ENCODE data around the gene NEU3. TPM values are rescaled to one million over a fixed set of nuclear protein-coding genes. Genes with fewer than 3 reads are reported as not detected.
"Not testable (repeated sequence)": the region's sequence is repeated elsewhere in the genome, so short reads cannot be mapped to it uniquely, and the experiment has no call there.

NEU3 gene
- total RNA-seq, 1 experiment from 2014 or later, result 9.9 TPM

GRCh38 chr11:75041263-75041662 lies 52.5 kb downstream of the NEU3 start:
- POLR2A ChIA-PET (ENCODE audit: unreplicated experiment), result no interaction called here
- H3K27me3 ChIP-seq (ENCODE audit: insufficient read depth, low read depth), result no peaks in the 10 kb centered on the region
- DNase-seq, result no peak
- H3K9me2 ChIP-seq (ENCODE audit: insufficient read depth), result no peaks in the 10 kb centered on the region
- H3K79me2 ChIP-seq (ENCODE audit: low read depth), result no peaks in the 10 kb centered on the region
- no peaks in the 10 kb centered on the region for H3K36me3 ChIP-seq (ENCODE audit: low read depth)
- H3K27ac ChIP-seq, result no peak overlapping the region
- H3K9me3 ChIP-seq (ENCODE audit: insufficient read depth, low read depth), result no peaks in the 10 kb centered on the region
- intact Hi-C loops (cut with micrococcal nuclease; ENCODE audit: unreplicated experiment), result no loop called here
- H3K4me3 ChIP-seq, result no peak overlapping the region
- TF ChIP-seq EZH2 (IDR thresholded peaks at IDR 0.05; ENCODE audit: low read depth), result no peak
- TF ChIP-seq CTCF (conservative IDR thresholded peaks at IDR 0.05), result no peak
- no TSS peak for BruUV-seq (replicated peaks)
- no peak overlapping the region for H2AFZ ChIP-seq
- H3K4me2 ChIP-seq, result no peak overlapping the region
- no peaks in the 10 kb centered on the region for H3F3A ChIP-seq (ENCODE audit: insufficient read depth, low read depth)
- CTCF ChIA-PET, result interaction anchor here (0.7 kb wide), 1 partner anchor 13 kb away, joined by 3 read pairs; no protein-coding TSS in a partner anchor
- 0 out of 2 replicates have a peak, but pooled peaks cover 3% of the 10 kb centered on the region for H4K20me1 ChIP-seq (ENCODE audit: insufficient read depth)
- 0 out of 2 replicates have a peak, but pooled peaks cover under 1% of the 10 kb centered on the region for H3K4me1 ChIP-seq (replicated peaks; ENCODE audit: insufficient read depth)

GRCh38 chr11:75041821-75042220 lies 53.1 kb downstream of the NEU3 start:
- H2AFZ ChIP-seq; H3F3A ChIP-seq (ENCODE audit: insufficient read depth, low read depth); intact Hi-C loops (cut with micrococcal nuclease; ENCODE audit: unreplicated experiment); H3K4me1 ChIP-seq (replicated peaks; ENCODE audit: insufficient read depth); H4K20me1 ChIP-seq (ENCODE audit: insufficient read depth); H3K9me3 ChIP-seq (ENCODE audit: insufficient read depth, low read depth); H3K4me2 ChIP-seq; H3K27me3 ChIP-seq (ENCODE audit: insufficient read depth, low read depth); H3K36me3 ChIP-seq (ENCODE audit: low read depth); H3K79me2 ChIP-seq (ENCODE audit: low read depth); H3K9me2 ChIP-seq (ENCODE audit: insufficient read depth); DNase-seq; H3K27ac ChIP-seq; H3K4me3 ChIP-seq; BruUV-seq (replicated peaks); POLR2A ChIA-PET (ENCODE audit: unreplicated experiment): not testable (repeated sequence)
- CTCF ChIA-PET, result interaction anchor here (0.7 kb wide), 1 partner anchor 12 kb away, joined by 3 read pairs; no protein-coding TSS in a partner anchor

GRCh38 chr11:75044381-75045170 lies 55.8 kb downstream of the NEU3 start:
- H3K4me2 ChIP-seq; H3K27me3 ChIP-seq (ENCODE audit: insufficient read depth, low read depth); H3K9me3 ChIP-seq (ENCODE audit: insufficient read depth, low read depth); H3K27ac ChIP-seq; H3K4me3 ChIP-seq; H3K36me3 ChIP-seq (ENCODE audit: low read depth); H4K20me1 ChIP-seq (ENCODE audit: insufficient read depth); BruUV-seq (replicated peaks); H2AFZ ChIP-seq; H3K9me2 ChIP-seq (ENCODE audit: insufficient read depth); POLR2A ChIA-PET (ENCODE audit: unreplicated experiment); H3K79me2 ChIP-seq (ENCODE audit: low read depth); H3K4me1 ChIP-seq (replicated peaks; ENCODE audit: insufficient read depth); CTCF ChIA-PET; H3F3A ChIP-seq (ENCODE audit: insufficient read depth, low read depth); intact Hi-C loops (cut with micrococcal nuclease; ENCODE audit: unreplicated experiment): not testable (repeated sequence)
- peak in 1 of 2 experiments; percentile 32 for DNase-seq

GRCh38 chr11:75046668-75047067 lies 57.9 kb downstream of the NEU3 start:
- H3F3A ChIP-seq (ENCODE audit: insufficient read depth, low read depth); H3K9me2 ChIP-seq (ENCODE audit: insufficient read depth); H3K4me1 ChIP-seq (replicated peaks; ENCODE audit: insufficient read depth); BruUV-seq (replicated peaks); H3K79me2 ChIP-seq (ENCODE audit: low read depth); intact Hi-C loops (cut with micrococcal nuclease; ENCODE audit: unreplicated experiment); H3K4me3 ChIP-seq; DNase-seq; H3K27ac ChIP-seq; H3K4me2 ChIP-seq; H3K9me3 ChIP-seq (ENCODE audit: insufficient read depth, low read depth); H2AFZ ChIP-seq; H3K27me3 ChIP-seq (ENCODE audit: insufficient read depth, low read depth); POLR2A ChIA-PET (ENCODE audit: unreplicated experiment); H4K20me1 ChIP-seq (ENCODE audit: insufficient read depth); H3K36me3 ChIP-seq (ENCODE audit: low read depth): not testable (repeated sequence)
- CTCF ChIA-PET, result interaction anchor here (0.7 kb wide), 1 partner anchor 16 kb away, joined by 3 read pairs; no protein-coding TSS in a partner anchor

Measured in PC-9 (cell line).